OCI-LY3 (cell line): ENCODE results near the gene ABCA2.

Experiments
- H2AFZ ChIP-seq: fragments of 200-600, 300-600 bp; shearing (Covaris generic); 2 replicates; pipeline ENCODE4 v1.6.0; 2014; ENCODE audit warnings: antibody characterized with exemption, low read depth, low read length
- H3K27ac ChIP-seq: fragments of 200-600, 300-600 bp; sonication (generic); 2 replicates; pipeline ENCODE4 v1.5.1; 2014; ENCODE audit warnings: mild to moderate bottlenecking, low read length, moderate library complexity, mixed read lengths
- H3K27me3 ChIP-seq: fragments of 200-600, 300-600 bp; sonication (generic); 2 replicates; pipeline ENCODE4 v1.6.1; 2014; ENCODE audit warnings: low read depth, low read length, mixed read lengths
- H3K36me3 ChIP-seq: fragments of 200-600, 300-600 bp; sonication (generic); replicated peaks from 2 replicates; pipeline ENCODE3; 2014; ENCODE audit warnings: low read depth, low read length, mixed read lengths
- H3K4me1 ChIP-seq: fragments of 300-600, 200-600 bp; sonication (generic); 2 replicates; pipeline ENCODE4 v1.6.1; 2014; ENCODE audit warnings: low read length, mixed read lengths
- H3K4me2 ChIP-seq: fragments of 200-600, 300-600 bp; sonication (generic); 2 replicates; pipeline ENCODE4 v1.6.1; 2014; ENCODE audit warnings: low read length, mixed read lengths
- H3K4me3 ChIP-seq: fragments of 300-600, 200-600 bp; sonication (generic); 2 replicates; pipeline ENCODE4 v1.5.1; 2014; ENCODE audit warnings: antibody characterized with exemption, mild to moderate bottlenecking, low read length, moderate library complexity
- H3K79me2 ChIP-seq: fragments of 300-600, 200-600 bp; shearing (Covaris generic); 2 replicates; pipeline ENCODE4 v1.6.1; 2014; ENCODE audit warnings: mild to moderate bottlenecking, low read length, mixed read lengths
- H3K9ac ChIP-seq: fragments of 300-600, 200-600 bp; shearing (Covaris generic); 2 replicates; pipeline ENCODE4 v1.6.0; 2014; ENCODE audit warnings: mild to moderate bottlenecking, low read length, moderate library complexity
- H3K9me3 ChIP-seq: fragments of 200-600, 300-600 bp; shearing (Covaris generic); 2 replicates; pipeline ENCODE4 v1.6.1; 2014; ENCODE audit warnings: low read length, mixed read lengths; ENCODE audit not compliant: insufficient read depth
- H4K20me1 ChIP-seq: fragments of 200-600, 300-600 bp; sonication (generic); 2 replicates; pipeline ENCODE4 v1.6.1; 2016; ENCODE audit warnings: low read length, mixed read lengths; ENCODE audit not compliant: insufficient read depth
- CTCF ChIP-seq: fragments of 200-600, 300-600 bp; sonication (generic); IDR thresholded peaks from 2 replicates; pipeline ENCODE4 v1.5.1; 2014; ENCODE audit warnings: antibody characterized with exemption, low read length, low read depth
- EZH2phosphoT487 ChIP-seq: fragments of 200-600 bp; shearing (Covaris generic); IDR thresholded peaks from 2 replicates; pipeline ENCODE4 v1.6.1; 2018; ENCODE audit warnings: antibody characterized with exemption, mixed run types, low read depth

ABCA2 gene

GRCh38 chr9:137015976-137016375 lies 12.1 kb downstream of the ABCA2 start:
- no peaks in the 10 kb centered on the region for H3K4me1 ChIP-seq
- TF ChIP-seq CTCF (no peak), EZH2phosphoT487 (no peak)
- no peaks in the 10 kb centered on the region for H3K79me2 ChIP-seq
- no peaks in the 10 kb centered on the region for H3K27me3 ChIP-seq
- no peak overlapping the region for H3K4me3 ChIP-seq
- no peaks in the 10 kb centered on the region for H3K36me3 ChIP-seq
- H2AFZ ChIP-seq = no peak overlapping the region
- no peaks in the 10 kb centered on the region for H3K9me3 ChIP-seq
- H4K20me1 ChIP-seq = no peaks in the 10 kb centered on the region
- no peak overlapping the region for H3K4me2 ChIP-seq
- no peak overlapping the region for H3K9ac ChIP-seq
- no peak overlapping the region for H3K27ac ChIP-seq

- Histone ChIP-seq H3K27me3 (no peaks in the 10 kb centered on the region), H4K20me1 (no peaks in the 10 kb centered on the region), H3K36me3 (no peaks in the 10 kb centered on the region), H3K27ac (no peak overlapping the region), H3K4me2 (no peak overlapping the region), H3K4me3 (no peak overlapping the region), H3K79me2 (no peaks in the 10 kb centered on the region), H2AFZ (no peak overlapping the region), H3K4me1 (no peaks in the 10 kb centered on the region), H3K9ac (no peak overlapping the region), H3K9me3 (no peaks in the 10 kb centered on the region)
- TF ChIP-seq EZH2phosphoT487 = no peak
- TF ChIP-seq CTCF = no peak
Measured at GRCh38 chr9:137015540-137015930, 12.5 kb downstream of the ABCA2 start.

GRCh38 chr9:137014776-137015539 lies 13.1 kb downstream of the ABCA2 start:
- no peaks in the 10 kb centered on the region for H3K9me3 ChIP-seq
- no peaks in the 10 kb centered on the region for H3K4me1 ChIP-seq
- no peak overlapping the region for H3K9ac ChIP-seq
- no peak overlapping the region for H3K27ac ChIP-seq
- TF ChIP-seq EZH2phosphoT487 (no peak), CTCF (no peak)
- H3K79me2 ChIP-seq = no peaks in the 10 kb centered on the region
- H4K20me1 ChIP-seq = no peaks in the 10 kb centered on the region
- H3K4me2 ChIP-seq = no peak overlapping the region
- H2AFZ ChIP-seq = no peak overlapping the region
- H3K4me3 ChIP-seq = no peak overlapping the region
- no peaks in the 10 kb centered on the region for H3K27me3 ChIP-seq
- no peaks in the 10 kb centered on the region for H3K36me3 ChIP-seq

- no peak for TF ChIP-seq CTCF
- TF ChIP-seq EZH2phosphoT487 = no peak
Measured at GRCh38 chr9:137014166-137014565, 13.9 kb downstream of the ABCA2 start.

More at GRCh38 chr9:137014166-137014565, 13.9 kb downstream of the ABCA2 start:
- Histone ChIP-seq H3K79me2 (no peaks in the 10 kb centered on the region), H2AFZ (no peak overlapping the region), H4K20me1 (no peaks in the 10 kb centered on the region), H3K4me2 (no peak overlapping the region), H3K27me3 (no peaks in the 10 kb centered on the region), H3K9ac (no peak overlapping the region), H3K4me3 (no peak overlapping the region), H3K9me3 (no peaks in the 10 kb centered on the region), H3K36me3 (no peaks in the 10 kb centered on the region), H3K4me1 (no peaks in the 10 kb centered on the region), H3K27ac (no peak overlapping the region)
